ENCODE measurements around the gene GSG1.
"Not testable (repeated sequence)": the region's sequence is repeated elsewhere in the genome, so short reads cannot be mapped to it uniquely, and the experiment has no call there.

Gene GSG1

DNA sequence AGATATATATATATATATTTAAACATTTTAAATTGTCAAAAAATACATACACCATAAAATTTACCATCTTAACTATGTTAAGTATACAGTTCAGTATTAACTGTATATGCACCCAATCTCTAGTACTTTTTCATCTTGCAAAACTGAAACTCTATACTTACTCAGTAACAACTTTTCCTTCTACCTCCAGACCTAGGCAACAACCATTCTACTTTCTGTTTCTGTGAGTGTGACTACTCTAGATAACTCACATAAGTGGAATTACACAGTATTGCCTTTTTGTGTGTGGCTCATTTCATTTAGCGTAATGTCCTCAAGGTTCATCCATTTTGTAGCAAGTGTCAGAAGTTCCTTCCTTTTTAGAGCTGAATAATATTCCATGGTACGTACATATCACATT is 51.0 kb downstream of the GSG1 start:
- FAIRE-seq: no peak

DNA sequence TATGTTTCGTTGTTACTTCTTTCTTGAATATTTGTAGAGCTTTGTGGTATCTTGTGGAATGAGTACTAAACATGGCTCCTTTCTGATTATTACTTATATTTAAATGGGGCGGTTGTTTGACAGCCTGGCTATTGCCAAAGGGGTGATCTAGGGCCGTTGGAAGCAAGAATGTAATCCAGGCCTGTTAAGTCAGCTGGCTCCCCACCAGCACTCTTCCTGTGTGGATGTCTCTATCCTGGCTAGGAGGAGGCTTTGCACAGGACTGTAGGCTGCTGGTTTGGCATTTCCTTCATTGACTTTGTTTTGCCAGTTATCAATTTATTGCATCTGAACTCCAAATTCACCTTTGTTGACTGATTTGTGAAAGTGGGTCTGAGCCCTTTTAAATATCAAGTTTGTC is 53.7 kb downstream of the GSG1 start:
- FAIRE-seq: no peak

- no peak for FAIRE-seq
Observed at GRCh38 chr12:13046964-13047363, 56.5 kb downstream of the GSG1 start.

DNA sequence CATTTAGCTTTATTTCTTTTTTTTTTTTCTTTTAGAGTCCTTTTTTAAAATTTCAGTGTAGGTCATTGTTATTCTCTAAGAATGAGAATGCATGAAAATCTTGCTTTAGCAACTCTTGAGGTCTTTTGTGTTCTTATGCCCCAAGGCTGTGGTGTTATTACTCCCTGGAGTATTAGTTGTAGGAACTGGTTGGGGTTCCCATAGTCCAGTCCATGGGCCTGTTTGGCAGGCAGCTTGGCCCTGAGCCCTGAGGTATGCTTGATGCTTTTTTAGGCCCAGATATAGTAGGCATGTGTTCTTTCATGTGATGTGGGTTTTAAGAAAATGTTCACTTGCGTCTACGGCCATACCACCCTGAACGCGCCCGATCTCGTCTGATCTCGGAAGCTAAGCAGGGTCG is 57.7 kb downstream of the GSG1 start:
- FAIRE-seq: no peak

GRCh38 chr12:13044906-13045299 is 58.6 kb downstream of the GSG1 start:
- no peak for FAIRE-seq

- FAIRE-seq: no peak
Observed at GRCh38 chr12:13044002-13044905, 59.2 kb downstream of the GSG1 start, which contains the start of gene FAM234B. Gene FAM234B, plus strand, starts transcription at chr12:13044381. Its CDS starts 23 bp downstream, at chr12:13044404.

DNA sequence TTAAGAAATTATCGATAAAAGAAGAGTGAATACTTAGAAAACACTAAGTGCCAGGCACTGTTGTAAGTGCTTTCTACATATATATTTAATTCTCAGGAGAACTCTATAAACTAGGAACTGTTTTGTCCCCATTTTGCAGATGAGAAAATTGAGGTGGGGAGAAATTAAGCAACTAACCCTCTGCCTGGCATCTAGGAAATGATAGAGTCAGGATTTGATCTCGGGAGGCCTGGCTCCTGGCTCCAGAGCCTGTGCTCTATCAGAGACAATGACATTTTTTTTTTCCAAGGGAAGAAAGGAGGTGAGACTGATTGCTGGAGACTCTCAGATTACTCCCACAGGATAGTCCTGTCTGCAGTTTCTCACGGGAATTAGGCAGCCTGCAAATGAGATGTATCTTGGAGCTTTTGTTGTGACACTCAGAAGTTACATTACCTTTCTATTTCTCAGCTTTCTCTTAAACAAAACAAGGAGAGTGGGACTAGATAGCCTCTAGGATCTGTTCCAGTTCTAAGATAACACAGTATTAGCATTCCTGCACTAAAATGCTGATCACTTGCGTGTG is 60.7 kb downstream of the GSG1 start:
- no peak for FAIRE-seq

DNA sequence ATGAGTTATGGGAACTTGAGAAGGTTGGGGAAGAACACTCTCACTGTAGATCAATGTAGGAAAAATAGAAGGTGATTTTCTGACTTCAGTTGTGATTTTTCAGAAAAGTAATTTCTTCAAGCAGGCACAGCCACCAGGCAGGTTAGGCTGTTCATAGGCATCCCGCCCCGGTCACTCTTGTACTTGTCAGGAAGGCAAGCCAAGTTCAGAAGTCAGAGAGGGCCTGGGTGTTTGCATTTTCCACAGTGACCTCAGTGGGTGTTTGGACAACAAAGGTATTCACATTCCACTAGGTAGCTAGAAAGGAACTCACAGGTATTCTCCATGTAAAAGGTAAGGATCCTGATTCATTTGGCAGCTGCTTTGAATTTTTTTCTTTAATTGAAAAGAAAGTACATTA is 62.2 kb downstream of the GSG1 start:
- FAIRE-seq: no peak

- no peak for FAIRE-seq
Observed at GRCh38 chr12:13039328-13039956, 64.0 kb downstream of the GSG1 start.

GRCh38 chr12:13038491-13039161 is 64.8 kb downstream of the GSG1 start:
- FAIRE-seq: no peak

DNA sequence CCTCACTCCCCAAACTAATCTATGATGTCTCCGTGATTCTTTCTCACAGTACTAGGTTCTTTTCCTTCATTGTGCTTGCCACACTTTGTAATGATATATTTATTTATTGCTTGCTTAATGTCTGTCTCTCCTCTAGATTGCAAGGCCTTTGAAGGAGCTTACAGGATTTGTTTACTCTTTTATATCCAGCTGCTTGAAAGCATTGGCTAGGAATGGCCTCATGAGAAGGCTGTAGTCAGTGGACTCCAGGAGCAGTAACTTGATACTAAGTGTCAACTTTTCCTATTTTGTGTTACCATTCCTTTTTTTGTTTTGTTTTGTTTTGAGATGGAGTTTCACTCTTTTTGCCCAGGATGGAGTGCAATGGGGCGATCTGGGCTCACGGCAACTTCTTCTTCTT is 66.6 kb downstream of the GSG1 start:
- FAIRE-seq: no peak

- FAIRE-seq: not testable (repeated sequence)
Observed at GRCh38 chr12:13035335-13035734, 68.1 kb downstream of the GSG1 start.

Measured in endometrium (tissue), 2 donors.